ENCODE measurements around the gene TUBAL3.

The TUBAL3 gene

GRCh38 chr10:5343979-5344378 lies 60.6 kb downstream of the TUBAL3 start:
- no peak for DNase-seq (ENCODE audit: low read depth in 1 of 2, low spot score in 1 of 2)

GRCh38 chr10:5343561-5343960 lies 61.1 kb downstream of the TUBAL3 start:
- DNase-seq (ENCODE audit: low read depth in 1 of 2, low spot score in 1 of 2): no peak
